HG02970 (cell line): ENCODE data around the gene CRNKL1.

Experiments used
- ATAC-seq: cut with Tn5 transposase; IDR thresholded peaks from one replicate; pipeline ENCODE4 v1.9.1; 2021; ENCODE audit warnings: mild to moderate bottlenecking, moderate library complexity, moderate number of reproducible peaks; ENCODE audit not compliant: unreplicated experiment, low FRiP score

Gene CRNKL1

GRCh38 chr20:20052074-20052970 is at the start of gene CRNKL1, which contains the start of gene CFAP61:
CRNKL1 (minus strand) TSS chr20:20052466; CDS start chr20:20052342, 124 bp downstream.
CFAP61 (plus strand) TSS chr20:20052532; CDS start chr20:20056654, 4,122 bp downstream.
- ATAC-seq: peak; percentile 97

DNA sequence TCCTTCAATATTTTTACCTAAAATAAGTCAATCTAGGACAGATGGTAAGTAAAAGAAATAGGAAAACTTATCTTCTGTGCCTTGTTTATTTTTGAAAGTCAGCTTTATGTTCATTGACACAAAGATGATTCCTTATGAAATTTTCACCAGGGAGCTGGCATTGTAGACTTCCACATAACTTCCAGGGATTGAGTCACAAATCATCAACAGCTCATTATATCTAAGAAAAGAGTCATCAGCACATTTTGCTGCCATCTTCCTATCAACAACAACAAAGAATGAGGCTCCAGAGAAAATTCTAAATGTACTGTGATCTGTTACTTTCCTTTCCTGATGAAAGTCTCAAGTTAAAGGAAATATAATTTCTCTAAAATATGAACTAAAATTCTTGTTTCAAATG is 48.6 kb upstream of the CRNKL1 start:
- ATAC-seq: no peak

- ATAC-seq: no peak
Measured at GRCh38 chr20:20096421-20096820, 44.2 kb upstream of the CRNKL1 start.

DNA sequence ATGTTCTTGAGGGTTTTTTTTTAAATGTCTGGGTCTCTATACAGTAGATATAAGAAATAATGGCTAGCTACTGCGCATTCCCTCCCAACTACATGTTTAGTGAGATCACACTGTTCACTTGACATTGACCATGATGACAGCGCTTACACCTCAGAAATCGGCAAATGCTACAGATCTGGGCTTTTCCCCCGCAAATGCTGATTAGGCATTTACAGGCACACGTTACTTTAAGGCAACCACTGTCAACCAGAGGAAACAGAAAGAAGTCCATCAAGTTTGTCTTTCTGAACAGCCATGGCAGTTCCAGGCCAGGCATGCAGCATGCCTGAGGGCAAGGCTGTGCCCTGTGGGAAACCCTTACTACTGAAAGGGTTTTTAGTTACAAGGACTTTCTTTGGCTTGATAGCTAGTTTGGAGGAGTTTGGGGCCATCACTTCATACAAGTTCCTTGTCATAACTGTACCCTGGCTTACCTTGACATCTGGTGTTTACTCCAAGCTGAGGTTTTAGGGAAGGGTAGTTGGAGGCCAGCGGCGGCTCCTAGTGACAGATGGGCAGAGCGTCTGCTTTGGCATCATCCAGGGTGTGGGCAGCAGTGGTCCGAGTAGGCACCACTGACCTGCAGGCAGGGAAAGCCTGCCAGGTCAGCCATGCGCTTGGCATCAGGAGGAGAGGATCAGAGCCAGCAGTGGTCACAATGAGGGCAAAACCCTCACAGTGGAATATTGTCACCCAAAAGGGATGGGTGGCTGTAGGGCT is 43.0 kb upstream of the CRNKL1 start:
- ATAC-seq: no peak

- no peak for ATAC-seq
Measured at GRCh38 chr20:20094410-20094809, 42.1 kb upstream of the CRNKL1 start.

DNA sequence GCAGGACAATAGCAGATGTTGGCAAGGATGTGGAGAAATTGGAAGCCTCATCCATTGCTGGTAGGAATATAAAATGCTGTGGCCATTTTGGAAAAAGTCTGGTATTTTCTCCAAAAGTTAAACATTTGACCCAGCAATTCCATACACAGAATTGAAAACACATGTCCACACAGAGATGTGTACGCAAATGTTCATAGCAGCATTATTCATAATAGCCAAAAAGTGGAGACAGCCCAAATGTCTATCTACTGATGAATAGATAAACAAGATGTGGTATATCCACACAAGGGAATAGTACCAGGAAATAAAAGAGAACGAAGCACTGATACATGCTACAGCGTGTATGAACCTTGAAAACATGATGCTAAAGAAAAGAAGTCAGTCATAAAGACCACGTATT is 40.6 kb upstream of the CRNKL1 start:
- ATAC-seq: no peak

GRCh38 chr20:20089939-20090338 is 37.7 kb upstream of the CRNKL1 start:
- ATAC-seq: no peak

GRCh38 chr20:20089018-20089417 is 36.8 kb upstream of the CRNKL1 start:
- no peak for ATAC-seq

GRCh38 chr20:20085812-20086211 is 33.5 kb upstream of the CRNKL1 start:
- no peak for ATAC-seq

DNA sequence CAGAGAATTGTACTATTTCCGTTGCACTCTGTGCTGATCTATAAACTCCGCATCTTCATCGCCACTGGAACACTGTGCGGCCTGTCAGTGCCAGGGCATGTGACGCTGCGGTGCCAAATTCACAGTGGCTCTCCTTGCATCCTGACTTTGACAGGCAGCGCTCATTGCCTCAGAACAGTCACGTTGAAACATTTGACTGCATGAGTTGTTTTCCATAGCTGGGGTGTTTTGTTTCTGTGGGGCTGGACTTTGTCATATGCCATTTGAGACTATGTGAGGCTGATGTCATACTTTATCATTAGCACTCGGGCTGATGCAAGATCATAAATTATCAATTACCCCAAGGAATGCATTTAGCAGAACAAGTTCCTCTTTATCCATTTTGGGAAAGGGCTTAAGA is 32.8 kb upstream of the CRNKL1 start:
- no peak for ATAC-seq

- no peak for ATAC-seq
Measured at GRCh38 chr20:20084296-20084752, 32.1 kb upstream of the CRNKL1 start.

DNA sequence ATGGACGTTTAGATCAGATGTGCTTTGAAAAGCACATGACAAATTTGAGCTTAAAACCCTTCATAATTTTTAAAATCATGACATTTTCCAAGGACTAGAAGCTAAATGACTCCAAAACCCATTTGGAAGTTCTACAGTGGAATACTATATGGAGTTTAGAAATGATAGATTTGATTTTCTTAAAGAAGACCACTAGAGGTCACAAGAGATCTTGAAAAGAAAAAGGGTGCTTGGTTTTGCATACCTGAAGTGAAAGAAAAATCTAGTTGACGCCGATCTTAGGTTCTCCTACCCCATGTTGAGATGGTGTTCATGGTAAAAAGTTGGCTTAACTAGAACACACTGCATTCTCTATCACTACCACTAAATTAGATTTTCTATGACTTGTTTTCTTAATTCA is 31.5 kb upstream of the CRNKL1 start:
- ATAC-seq: no peak

- no peak for ATAC-seq
Measured at GRCh38 chr20:20079102-20079784, 27.0 kb upstream of the CRNKL1 start.

DNA sequence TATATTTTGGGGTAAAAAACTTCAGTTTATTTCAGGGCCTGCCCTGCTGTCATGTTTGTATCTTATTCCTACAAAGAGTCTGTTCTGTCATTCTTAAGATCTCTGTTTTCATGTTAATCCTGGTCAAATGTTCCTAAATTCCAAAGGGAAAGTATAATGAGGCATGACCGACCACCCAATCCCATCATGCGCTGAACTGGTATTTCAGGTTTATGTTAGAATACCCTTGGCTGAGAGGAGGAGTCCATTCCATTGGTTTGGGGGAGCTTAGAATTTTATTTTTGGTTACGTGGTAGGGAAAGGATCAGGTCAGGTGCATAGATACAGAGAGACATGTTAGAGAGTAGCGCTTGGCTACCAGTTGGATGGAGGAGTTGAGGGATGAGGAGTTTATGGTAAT is 25.8 kb upstream of the CRNKL1 start:
- ATAC-seq: no peak

DNA sequence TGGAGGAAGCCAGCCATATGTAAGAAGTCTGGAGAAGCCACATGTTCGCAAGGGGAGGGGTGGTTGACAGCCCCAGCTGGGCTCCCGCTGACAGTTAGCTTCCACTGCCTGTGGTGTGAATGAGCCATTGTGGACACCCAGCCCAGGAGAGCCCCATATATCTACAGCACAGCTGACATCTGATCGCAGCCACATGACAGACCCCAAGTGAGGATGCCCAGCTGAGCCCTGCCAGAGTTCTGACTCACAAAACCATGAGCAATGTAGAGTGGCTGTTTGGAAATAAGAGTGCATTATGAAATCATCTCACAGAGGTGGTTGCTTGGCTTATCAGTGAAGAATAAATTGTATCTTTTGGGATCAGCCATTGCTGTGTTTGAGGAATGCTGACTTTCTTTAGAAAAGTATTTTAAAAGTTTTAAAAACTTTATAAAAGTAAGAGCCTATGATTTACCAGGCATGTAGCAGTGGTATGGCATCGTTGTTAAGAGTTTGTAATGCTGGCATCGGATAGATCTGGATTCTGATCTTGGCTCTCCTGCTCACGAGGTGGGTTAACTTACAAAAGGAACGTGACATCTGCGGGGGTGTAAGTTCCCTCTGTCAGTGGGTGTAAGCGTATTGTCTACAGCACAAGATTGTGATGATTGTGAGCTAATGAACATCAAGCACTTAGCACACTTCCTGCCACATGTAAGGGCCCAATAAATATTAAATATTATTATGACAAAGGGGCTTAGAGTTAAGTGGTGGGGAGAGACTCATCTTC is 24.2 kb upstream of the CRNKL1 start:
- no peak for ATAC-seq

DNA sequence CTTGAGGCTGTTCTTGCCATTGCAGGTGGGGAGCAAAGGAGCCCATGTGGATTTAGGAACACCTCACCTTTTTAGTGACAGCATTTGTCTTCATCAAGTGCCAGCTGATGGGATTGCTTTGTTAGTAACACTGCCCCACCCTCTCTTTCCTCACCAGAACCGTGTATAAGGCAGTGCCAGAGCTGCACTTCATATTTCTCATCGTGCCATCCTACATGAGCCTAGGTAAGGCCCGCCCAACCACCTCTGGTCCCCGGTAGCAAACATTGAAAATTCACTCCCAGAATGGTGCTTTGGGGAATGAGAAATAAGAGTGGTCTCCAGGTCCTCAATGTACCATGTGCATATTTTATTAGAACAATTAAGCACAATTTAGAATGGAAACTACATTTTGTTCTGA is 22.8 kb upstream of the CRNKL1 start:
- no peak for ATAC-seq

DNA sequence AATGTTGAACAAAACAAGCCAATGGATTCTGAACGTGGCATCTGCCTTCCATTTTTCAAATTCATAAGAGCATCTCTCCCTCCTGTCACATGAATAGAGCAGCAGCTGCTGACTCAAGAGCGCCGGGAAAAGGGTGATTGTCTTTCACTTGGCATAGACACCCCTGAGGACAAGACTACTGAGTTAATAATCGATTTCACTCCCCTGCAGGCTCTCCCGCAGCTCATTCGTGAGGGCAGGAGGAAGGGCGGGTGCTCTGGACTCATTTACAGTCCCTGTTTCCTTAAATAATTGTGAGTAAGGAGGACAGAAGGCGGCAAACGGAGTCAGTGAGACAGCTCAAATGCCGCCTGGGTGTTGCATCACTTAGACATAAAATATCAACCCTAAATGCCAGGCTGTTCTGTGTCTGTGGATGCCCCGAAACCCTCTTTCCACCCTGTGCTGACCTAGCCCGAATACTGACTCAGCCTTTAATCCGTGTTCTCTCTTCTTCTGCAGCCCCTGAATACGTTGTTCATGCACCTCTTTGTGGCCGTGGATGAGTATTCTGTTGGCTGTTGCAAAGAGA is 21.6 kb upstream of the CRNKL1 start:
- no peak for ATAC-seq

DNA sequence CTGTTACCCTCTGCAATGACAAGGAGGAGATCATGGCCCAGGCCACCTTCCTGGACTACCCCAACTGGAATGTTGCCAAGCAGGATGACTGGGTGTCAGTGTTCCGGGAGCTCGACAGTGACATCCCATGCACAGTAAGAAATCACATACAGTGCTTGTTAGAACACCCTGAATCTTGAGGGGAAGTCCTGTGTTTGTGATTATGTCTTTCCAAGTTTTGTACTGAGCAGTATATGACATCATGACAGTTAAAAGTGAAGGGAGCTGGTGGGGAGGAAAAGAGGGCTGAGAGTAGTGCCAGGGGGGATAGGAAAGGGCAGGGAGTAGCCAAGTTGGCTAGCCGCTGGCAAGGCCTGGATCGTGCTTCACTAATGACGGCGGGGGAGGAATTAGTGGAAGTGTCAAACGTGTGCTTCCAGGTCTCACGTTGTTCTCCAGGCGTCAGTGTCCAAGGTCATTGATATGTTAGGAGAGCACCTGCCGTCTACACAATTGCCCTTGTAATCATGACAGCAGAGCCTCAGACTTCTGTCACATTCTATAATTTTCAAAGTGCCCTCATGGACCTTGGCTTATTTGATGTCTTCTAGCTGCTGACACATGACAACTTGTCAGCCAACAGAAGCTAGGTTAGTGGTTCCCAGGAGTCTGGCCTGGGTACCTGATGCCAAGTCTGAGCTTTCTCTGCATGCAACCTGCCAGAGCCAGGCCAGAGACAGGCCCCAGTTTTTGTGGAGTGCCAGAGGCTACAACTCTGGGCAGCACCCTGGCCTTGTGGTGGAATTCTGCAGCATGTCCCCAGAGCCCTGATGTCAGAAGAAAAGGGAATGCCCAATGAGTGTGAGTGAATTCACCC is 18.8 kb upstream of the CRNKL1 start:
- no peak for ATAC-seq

- no peak for ATAC-seq
Measured at GRCh38 chr20:20065361-20065760, 13.1 kb upstream of the CRNKL1 start.
